Measurements from ENCODE around the gene DNAJB12. TPM values are rescaled to one million over a fixed set of nuclear protein-coding genes. Genes with fewer than 3 reads are reported as not detected.

Gene DNAJB12
- total and polyA plus RNA-seq, 10 of the 15 experiments (the other 5 are each of a cell fraction or from before 2014, with no cell fraction given) = 4.6 to 31.6 (median 18.8) TPM

GRCh38 chr10:72321248-72322029 lies 33.3 kb downstream of the DNAJB12 start (continued):
- TF ChIP-seq EED (IDR thresholded peaks at IDR 0.05; ENCODE audit: low read depth) = no peak

- in situ Hi-C loops (cut with MboI) = no loop called here
- intact Hi-C loops (cut with micrococcal nuclease; ENCODE audit: unreplicated experiment) = loop anchor here (1.0 to 2.0 kb wide), 3 partner anchors 15 to 60 kb away; no protein-coding TSS in a partner anchor
- 1% methylated on average over 12 of the region's 12 CpGs for WGBS (ENCODE audit: insufficient coverage, insufficient replicate concordance, low lambda C conversion rate, missing lambda C conversion rate)
- BruUV-seq (replicated peaks) = no TSS peak
- H3K36me3 ChIP-seq (ENCODE audit: control insufficient read depth in 2 of 2, insufficient read depth in 2 of 2, low read length in 1 of 2) = no peaks in the 10 kb centered on the region
- no peaks in the 10 kb centered on the region for H4K20me1 ChIP-seq (ENCODE audit: control insufficient read depth, insufficient read depth)
- peak overlapping the region; percentile 43; the same call in 1 of the 2 replicates for H3K4me3 ChIP-seq
- ATAC-seq = peak; percentile 79
- RAD21 ChIA-PET (ENCODE audit: unreplicated experiment) = interaction anchor here (0.6 to 8.4 kb wide), 20 partner anchors 8 to 272 kb away, joined by 3 to 137 read pairs (median 8); partner anchors contain the start of genes ANAPC16, ASCC1 and DDIT4
- CTCF ChIA-PET = interaction anchor here (0.6 to 7.4 kb wide), 15 partner anchors 9 to 272 kb away, joined by 3 to 59 read pairs (median 10); partner anchors contain the start of gene DDIT4
- peaks cover 59% of the 10 kb centered on the region for H3K4me1 ChIP-seq (ENCODE audit: control insufficient read depth, insufficient read depth, low read length)
- H3K9ac ChIP-seq (ENCODE audit: control insufficient read depth, insufficient read depth, low read length) = peak overlapping the region; percentile 74
- H3K27ac ChIP-seq (ENCODE audit: control insufficient read depth, insufficient read depth) = peak overlapping the region; percentile 89
- H3K79me2 ChIP-seq (ENCODE audit: control insufficient read depth, insufficient read depth, low read length) = peaks cover 8% of the 10 kb centered on the region
- H3K4me2 ChIP-seq (ENCODE audit: control insufficient read depth, insufficient read depth) = peak overlapping the region; percentile 56
- H3K27me3 ChIP-seq (replicated peaks in 1 of 2; ENCODE audit: control insufficient read depth in 2 of 2, insufficient read depth in 2 of 2, low read length in 1 of 2) = no peaks in the 10 kb centered on the region
- peak; percentile 95 for DNase-seq (ENCODE audit: low read depth, low spot score)
- SMC1A ChIA-PET (ENCODE audit: uncharacterized antibody, unreplicated experiment) = interaction anchor here (0.8 to 7.4 kb wide), 17 partner anchors 9 to 188 kb away, joined by 3 to 103 read pairs (median 11); partner anchors contain the start of gene DDIT4
- FAIRE-seq = peak; percentile 95
- POLR2A ChIA-PET = interaction anchor here (0.6 to 6.6 kb wide), 23 partner anchors 9 to 105 kb away, joined by 3 to 120 read pairs (median 8); partner anchors contain the start of genes ANAPC16, ASCC1 and DDIT4
- H3K9me3 ChIP-seq (replicated peaks; ENCODE audit: control insufficient read depth, insufficient read depth, low read length) = no peaks in the 10 kb centered on the region
- H2AFZ ChIP-seq (ENCODE audit: control insufficient read depth, low read depth, low read length) = peak overlapping the region; percentile 15; the same call in 1 of the 2 replicates
- TF ChIP-seq ETV6 (conservative IDR thresholded peaks at IDR 0.05 in 1 of 2, IDR thresholded peaks at IDR 0.05 in 1 of 2; ENCODE audit: borderline replicate concordance in 1 of 2, low read depth in 1 of 2) (peak in 1 of 2 experiments; percentile 88; a peak in 2 of 4 replicates), ASH2L (IDR thresholded peaks at IDR 0.05; ENCODE audit: borderline replicate concordance, low read depth) (no peak), PKNOX1 (IDR thresholded peaks at IDR 0.05) (peak; percentile 80), BACH1 (IDR thresholded peaks at IDR 0.05; ENCODE audit: borderline replicate concordance) (peak; percentile 65; the same call in 1 of the 2 replicates), NR2F1 (conservative IDR thresholded peaks at IDR 0.05) (peak; percentile 86), ZBTB11 (CRISPR knock-in tag; IDR thresholded peaks at IDR 0.05) (0 out of 2 replicates have a peak, but pooled peaks have one; percentile 41), BHLHE40 (IDR thresholded peaks at IDR 0.05; ENCODE audit: borderline replicate concordance in 1 of 2, low read depth in 2 of 2, low read length in 1 of 2) (peak; percentile 41 to 46; a peak in 2 of 4 replicates), PBX3 (IDR thresholded peaks at IDR 0.05; ENCODE audit: insufficient replicate concordance, low read depth, low read length) (peak; percentile 13), ATF7 (IDR thresholded peaks at IDR 0.05; ENCODE audit: low read depth) (peak; percentile 83), TARDBP (IDR thresholded peaks at IDR 0.05; ENCODE audit: borderline replicate concordance) (no peak), RUNX3 (IDR thresholded peaks at IDR 0.05; ENCODE audit: low read length) (peak; percentile 81), NR2C2 (IDR thresholded peaks at IDR 0.05; ENCODE audit: borderline replicate concordance, control insufficient read depth, insufficient read length, low read depth) (no peak)
Measured at GRCh38 chr10:72320676-72321247, 34.0 kb downstream of the DNAJB12 start.

All from GM12878 (cell line).